Stimulated activated naive CD4-positive, alpha-beta T cell (primary cell): ENCODE measurements around the gene OLIG1.

Experiments
- DNase-seq, 6 experiments: peaks; one replicate each; lab custom pipeline; 2025; lab: John Stamatoyannopoulos, UW

Gene OLIG1

DNA sequence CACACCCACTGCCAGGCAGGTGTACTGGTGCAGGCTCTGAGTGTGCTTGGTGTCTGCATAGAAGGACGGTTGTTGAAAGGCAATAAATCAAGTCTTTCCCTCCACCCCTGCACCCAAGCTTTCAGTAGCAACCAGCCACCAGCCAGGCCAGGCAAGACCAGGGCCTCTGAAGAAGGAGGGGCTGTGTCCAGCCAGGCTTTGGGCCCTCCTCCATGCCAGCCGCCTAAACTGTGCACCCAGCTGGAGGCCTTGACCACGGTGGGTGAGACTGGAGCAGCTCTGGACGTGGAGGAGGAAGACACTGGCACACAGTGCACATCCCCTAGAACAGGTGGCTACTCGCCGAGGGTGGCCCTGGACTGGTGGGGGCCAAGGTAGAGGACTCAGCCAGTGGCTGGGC is 39.3 kb upstream of the OLIG1 start:
- no peak for DNase-seq

DNA sequence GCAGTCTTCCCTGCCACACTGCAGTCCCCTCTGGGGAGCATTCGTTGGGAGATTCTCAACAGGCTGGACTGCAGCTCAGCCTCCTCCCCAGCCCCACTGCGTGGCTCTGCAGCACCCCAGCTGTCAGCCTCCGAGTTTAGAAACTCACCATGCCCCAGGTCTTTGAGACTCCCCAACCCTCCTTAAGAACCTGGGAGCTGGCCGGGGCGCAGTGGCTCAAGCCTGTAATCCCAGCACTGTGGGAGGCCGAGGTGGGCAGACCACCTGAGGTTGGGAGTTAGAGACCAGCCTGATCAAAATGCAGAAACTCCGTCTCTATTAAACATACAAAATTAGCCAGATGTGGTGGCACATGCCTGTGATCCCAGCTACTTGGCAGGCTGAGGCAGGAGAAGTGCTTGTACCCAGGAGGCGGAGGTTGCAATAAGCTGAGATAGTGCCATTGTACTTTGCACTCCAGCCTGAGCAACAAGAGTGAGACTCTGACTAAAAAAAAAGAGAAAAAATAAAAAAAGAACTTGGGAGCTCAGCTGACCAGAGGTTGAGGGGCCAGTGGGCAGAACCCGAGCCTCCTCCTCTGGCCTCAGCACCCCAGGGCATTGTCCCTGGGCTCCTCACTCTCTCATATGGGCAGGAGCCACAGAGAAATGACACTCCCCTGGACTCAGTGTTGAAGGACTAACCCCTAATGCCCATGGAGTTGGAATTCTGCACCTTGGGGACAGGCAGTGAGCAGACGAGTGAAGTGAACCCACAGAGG is 38.6 kb upstream of the OLIG1 start:
- no peak for DNase-seq

DNA sequence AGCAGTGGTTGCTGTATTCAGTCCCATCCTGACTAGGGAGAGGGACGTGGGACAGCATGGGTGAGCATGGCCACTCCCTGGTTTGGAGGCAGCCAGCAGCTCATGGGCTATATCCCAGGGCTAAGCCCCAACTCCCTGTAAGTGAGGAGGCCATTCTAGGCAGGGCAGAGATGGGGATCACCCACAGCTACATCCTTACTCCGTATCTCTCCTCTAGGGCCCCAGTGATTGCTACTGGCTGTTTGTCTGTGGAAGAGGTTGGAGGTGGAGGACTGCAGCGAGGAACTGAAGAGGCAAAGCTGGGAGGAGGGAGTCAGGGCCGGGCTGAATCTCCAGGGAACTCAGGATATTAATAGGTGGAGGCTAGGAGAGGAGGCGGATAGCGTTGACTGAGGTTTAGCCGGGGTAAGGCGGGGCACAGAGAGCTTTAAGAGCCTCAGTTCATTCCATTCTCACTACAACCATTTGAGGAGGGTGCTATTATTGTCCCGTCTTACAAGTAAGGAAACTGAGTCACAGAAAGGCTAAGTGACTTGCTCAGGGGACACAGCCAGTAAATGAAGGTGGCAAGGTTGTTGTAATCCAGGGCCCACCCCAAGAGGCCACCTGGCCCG is 37.4 kb upstream of the OLIG1 start:
- no peak for DNase-seq

DNA sequence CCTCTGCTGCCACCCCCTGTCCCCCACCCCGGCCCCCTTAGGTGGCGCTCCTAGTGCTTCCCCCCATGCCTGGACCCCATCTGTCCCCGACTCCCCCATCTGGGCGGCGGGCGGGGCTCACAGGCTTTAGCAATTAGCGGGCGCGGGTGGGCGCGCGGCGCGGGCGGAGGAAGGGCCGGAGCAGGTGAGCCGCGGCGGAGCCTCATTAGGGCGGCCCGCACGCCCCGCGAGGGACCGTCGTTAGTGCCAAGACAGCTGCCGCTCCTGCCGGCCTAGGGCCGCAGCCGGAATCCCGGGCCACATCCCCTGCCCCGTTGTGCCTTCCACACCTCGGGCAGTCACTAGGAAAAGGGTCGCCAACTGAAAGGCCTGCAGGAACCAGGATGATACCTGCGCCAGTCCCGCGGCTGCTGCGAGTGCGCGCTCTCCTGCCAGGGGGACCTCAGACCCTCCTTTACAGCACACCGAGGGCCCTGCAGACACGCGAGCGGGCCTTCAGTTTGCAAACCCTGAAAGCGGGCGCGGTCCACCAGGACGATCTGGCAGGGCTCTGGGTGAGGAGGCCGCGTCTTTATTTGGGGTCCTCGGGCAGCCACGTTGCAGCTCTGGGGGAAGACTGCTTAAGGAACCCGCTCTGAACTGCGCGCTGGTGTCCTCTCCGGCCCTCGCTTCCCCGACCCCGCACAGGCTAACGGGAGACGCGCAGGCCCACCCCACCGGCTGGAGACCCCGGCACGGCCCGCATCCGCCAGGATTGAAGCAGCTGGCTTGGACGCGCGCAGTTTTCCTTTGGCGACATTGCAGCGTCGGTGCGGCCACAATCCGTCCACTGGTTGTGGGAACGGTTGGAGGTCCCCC is 36.6 kb upstream of the OLIG1 start:
- DNase-seq: no peak

DNA sequence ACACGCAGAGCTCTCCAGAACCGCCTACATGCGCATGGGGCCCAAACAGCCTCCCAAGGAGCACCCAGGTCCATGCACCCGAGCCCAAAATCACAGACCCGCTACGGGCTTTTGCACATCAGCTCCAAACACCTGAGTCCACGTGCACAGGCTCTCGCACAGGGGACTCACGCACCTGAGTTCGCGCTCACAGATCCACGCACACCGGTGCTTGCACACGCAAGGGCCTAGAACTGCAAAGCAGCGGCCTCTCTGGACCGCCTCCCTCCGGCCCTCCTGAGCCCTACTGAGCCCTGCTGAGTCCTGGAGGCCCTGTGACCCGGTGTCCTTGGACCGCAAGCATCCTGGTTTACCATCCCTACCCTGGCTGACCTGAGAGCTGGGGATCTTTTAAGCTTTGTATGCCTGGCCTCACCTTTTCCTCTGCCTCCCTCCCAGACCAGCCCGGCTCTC is 36.0 kb upstream of the OLIG1 start:
- no peak for DNase-seq

DNA sequence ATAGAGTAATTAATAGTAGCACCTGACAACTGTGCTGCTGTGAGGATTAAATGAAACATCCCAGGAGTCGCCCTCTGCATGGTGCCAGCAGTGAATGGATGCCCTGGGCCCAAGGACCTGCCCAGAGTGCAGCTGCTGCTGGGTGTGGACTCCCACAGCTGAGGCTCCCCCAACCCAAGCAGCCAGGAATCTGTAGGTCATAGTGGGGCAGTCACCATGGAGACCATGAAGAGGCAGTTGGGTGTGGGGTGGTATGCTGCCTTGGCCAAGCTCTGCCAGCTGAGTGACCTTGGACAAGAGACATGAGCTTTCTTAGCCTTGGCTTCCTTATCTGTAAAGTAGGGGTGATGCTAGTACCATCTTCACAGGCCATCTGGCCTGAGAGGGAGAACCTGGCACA is 34.8 kb upstream of the OLIG1 start:
- no peak for DNase-seq

DNA sequence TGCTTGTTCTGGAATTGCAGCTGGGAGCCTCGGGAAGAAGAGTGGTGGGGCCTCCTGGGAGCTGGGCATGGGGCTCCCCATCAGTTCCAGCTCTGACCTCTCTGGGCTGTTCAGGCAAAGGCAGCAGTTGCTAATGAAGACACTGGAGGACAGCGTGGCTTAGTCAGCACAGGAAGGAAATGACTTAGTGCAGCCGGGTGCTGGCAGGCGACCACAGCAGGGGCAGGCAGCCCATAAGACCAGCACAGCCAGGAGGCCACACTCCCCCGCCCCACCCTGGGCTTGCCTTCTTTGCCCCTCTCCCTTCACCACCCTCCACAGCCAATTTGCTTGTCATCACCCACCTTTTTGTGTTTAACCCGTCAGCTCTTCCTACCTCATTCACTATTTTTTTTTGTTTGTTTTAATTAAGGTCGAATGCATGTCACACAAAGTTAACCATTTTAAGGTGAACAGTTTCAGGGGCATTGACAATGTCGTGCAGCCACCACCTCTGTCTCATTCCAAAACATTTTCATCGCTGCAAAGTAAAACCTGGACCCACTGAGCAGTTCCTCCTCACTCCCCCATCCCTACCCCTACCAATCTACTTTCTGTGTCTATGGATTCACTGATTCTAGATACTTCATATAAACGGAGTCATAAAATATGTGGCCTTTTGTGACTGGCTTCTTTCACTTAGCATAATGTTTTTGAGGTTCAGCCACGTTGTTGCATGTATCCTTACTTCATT is 33.3 kb upstream of the OLIG1 start:
- no peak for DNase-seq

DNA sequence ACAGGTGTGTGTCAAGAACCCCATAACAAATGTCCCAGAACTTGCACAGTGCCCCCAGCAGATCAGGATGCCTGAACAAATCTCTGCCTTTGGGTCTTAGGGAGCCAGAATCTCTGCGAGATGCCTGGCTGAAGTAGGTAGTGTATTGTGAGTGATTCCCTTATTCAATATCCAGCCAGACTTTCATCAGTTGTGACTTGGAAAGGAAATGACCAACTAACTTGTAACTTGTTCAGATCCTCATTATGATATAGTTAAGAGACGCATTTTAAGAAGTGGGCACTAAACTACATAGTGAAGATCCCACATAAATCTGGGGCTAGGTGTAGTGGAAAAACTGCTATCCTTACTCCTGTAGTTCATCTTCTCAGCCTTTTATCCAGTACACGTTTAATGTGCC is 32.4 kb upstream of the OLIG1 start:
- no peak for DNase-seq

DNA sequence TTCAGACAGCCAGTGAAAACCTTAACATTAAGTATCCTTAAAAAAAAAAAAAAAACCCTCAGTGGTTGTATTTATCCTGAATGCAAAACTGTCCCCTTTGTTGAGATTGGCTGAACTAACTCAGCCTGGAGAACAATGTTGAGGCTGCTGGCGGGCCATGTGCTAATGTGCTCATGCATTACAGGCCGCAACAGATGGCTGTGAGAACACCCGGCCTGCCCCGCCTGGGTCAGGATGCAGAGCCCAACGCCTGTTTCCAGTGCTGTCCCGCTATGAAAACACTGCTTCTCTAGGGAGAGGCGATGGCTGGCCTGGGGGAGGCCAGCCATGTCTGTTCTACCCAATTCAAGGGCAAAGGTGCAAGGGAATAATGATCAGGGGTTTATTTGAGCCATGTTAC is 30.4 kb upstream of the OLIG1 start:
- no peak for DNase-seq

DNA sequence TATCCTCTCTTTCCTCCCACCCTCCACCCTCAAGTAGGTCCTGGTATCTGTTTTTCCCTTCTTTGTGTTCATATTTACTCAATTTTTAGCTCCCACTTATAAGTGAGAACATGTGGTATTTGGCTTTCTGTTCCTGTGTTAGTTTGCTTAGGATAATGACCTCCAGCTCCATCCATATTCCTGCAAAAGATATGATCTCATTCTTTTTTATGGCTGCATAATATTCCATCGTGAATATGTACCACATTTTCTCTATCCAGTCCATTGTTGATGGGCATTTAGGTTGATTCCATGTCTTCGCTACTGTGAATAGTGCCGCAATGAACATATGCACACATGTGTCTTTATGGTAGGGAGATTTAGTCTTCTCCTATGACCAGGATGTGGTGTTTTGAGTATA is 29.7 kb upstream of the OLIG1 start:
- no peak for DNase-seq

DNA sequence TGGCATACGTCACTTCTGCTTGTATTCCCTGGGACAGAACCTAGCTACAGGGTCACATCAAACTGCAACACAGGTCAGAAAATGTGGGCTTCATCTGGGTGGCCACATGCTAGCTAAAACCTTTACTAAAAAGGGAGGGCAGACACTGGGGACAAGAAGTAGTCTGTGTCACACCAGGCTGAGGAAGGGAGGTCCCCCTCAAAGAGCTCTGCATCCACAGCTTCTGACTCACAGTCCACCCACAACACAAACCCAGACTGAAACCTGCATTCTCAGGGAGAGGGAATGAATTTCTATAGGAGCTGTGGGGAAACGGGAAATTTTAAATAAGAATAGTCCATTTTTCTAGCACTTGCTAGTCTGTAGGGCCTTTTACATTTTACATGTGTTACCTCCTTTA is 28.0 kb upstream of the OLIG1 start:
- DNase-seq: no peak

DNA sequence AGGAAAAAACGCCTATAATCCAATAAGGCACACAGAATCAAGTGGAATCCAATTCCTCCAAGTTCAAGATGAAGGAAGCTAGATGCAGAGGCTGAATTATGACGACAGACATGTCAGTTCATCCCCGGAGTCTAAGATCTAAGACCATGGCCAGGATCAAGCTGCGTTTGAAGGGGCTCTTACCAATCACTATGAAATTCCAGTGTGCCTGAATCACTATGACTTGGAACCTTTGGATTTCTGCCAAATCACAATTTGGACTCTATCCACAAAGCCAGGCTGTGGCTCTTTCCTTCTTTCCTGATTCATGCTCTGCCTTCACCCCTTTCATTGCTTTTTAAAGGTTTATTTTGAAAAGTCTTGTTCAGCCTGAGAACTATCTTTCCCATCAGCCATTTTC is 27.1 kb upstream of the OLIG1 start:
- no peak for DNase-seq

DNA sequence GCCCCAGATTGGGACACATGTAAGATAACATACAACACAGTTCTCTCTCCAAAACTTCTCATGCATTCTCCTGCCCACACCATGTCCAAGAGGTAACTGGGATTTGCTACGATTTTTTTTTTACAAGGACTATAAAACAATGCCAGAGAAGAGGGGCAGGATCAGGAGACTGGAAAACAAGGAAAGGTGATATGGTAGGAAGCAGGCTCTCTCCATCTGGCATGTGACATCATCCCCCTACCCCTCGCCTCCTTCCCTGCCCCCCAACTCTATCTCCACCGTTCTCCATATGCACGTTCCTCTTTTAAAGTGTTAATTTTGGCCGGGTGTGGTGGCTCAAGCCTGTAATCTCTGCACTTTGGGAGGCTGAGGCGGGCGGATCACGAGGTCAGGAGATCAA is 23.5 kb upstream of the OLIG1 start:
- no peak for DNase-seq

DNA sequence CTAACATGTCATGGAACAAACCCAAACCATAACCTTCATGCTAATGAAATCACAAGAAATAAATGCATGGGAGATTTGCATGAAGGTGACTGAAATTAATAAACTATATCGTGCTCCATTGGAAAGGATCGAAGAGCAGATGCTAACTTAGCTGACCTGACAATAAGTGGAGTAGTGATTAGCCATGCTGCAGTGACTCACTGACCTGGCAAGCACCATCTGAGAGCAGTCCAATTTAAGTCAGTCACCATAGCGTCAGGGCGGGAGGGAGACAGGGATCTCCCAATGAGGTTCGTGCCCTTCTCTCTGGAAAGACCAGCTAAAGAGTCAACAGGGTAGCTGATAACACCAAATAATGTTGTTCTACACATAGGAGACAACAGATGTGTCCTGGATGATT is 22.7 kb upstream of the OLIG1 start:
- no peak for DNase-seq

DNA sequence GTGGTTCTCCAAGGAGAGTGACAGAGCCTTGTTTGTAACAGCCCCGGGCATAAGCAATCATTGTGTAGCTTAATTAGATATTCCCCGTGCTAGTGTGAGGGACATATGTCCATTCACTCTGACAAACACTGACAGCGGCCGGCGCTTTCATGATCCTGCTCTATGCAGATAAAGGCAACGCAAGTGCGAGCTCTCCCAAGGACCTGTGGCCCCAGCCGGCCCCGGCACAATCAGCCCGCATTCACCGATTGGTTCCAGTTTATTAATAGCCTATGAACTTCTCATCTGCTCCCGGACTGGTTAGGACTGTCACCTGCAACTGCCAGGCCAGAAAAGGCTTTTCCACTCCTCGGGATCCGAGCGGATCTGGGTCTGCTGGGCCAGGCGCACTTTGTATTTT is 18.0 kb upstream of the OLIG1 start:
- no peak for DNase-seq

DNA sequence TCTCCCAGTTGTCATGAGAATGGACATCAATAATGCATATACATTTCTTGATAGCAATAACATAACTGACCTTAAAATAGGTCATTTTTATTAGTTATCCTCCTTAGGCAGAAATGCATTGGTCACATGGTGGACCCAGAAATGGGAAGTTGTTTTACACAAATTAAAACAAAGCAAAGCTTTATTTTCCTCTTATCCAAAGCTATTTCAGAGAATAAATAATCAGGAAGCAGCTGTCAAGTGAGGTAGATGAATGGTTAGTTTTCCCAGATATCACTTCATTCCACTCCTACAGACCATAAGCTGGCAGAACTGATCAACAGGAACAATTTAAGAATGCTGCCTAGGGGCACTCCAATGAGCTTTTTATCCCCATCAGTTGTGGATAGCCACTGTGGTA is 16.0 kb upstream of the OLIG1 start:
- no peak for DNase-seq

DNA sequence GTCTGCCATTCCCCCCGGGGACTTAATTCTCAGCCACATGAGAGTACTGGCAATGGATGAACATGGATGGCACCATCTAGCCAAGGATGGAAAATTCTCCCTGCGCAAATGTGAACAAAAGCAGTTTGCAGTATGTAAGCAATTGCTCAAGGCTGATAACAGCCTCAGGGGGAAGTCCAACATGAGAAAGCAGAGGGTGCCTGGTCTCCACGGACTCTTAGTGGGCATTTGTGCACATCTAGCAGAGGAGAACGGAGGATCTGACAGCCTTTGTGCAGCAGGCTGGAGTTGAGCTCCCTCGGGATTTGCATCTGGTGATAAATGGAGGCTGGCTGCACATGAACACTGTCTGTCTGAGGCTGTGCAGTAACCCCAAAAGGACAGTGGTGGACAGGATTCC is 13.9 kb upstream of the OLIG1 start:
- DNase-seq: no peak

DNA sequence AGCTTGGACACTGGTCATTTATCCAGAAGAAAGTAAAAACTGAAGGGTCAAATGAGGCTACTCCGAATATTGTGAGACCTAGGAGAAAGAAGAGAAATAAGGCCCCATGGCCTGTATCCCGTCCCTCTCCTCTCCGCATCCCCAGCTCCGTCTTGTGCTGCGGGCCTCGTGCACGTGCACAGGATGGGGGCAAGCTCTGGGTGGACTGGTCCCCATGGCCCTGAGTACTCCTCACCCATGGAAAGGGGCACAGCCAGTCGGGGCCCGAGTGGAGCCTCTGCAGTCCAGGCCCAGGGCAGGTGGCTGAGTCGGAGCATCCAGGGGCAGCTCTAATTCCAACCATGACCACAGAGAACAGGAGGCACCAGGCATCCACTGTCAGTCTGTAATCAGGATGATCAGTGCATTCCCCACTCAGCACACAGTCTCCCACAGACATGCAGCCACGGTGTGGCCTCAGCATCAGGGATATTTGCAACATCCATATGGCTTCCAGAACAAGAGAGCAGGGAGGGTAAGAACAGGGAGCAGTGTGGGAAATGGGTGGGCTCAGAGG is 12.5 kb upstream of the OLIG1 start:
- no peak for DNase-seq

DNA sequence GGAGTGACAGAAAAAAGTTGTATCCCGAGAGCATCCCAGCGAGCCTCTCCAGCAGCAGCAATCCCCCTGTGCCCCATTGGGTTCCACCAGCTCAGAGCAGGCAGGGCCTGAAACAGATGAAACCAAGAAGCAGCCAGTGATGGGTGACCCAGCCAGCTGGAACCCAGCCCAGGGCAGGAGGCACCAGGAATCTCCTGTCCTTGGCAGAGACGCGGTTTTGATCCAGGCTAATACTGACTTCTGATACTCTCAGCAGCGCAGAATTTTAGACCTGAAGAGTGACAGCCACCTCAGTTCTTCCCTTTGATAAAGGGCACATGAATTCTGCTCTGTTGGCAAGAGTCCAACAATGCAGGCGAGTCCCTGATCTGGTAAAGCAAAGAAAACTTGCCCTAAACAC is 11.4 kb upstream of the OLIG1 start:
- DNase-seq: no peak

DNA sequence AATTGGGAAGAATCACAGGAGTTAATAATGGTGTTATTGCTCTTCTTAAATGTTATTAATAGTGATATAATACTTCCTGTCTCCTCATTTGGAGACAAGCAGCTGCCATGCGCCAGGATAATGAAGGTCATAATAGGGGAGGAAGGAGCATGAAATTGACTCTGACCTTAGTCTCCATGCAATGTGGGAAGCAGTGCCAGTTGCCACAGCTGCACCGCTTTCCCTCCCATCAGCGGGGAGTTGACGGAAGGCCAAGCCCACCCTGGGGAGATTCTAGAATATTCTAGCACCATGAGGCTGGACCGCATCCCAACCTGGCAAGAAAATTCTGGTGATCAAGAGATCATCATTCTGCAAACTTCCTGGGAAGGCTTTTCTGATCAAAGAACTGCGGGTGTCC is 11.0 kb upstream of the OLIG1 start:
- no peak for DNase-seq

DNA sequence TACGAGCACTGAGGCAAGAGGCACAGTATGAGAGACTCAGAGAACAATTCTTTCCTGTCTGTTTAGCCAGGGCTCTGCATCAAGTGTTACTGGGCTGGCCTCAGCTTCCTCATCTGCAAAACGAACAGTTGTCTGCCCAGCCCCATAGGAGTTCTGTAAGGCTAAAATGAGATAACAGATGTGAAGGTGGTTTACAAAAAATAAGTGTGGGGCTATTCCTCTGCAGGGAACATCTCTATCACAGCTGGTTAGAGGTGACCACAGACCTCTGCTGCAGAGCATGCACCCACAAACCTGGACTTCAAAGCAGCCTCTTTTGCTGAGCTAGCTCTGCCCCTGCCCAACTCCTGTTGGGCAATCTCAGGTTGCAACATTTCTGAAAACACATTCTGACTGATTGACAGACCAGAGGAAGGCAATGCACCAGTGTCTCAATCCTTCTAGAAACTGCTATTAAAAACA is 10.5 kb upstream of the OLIG1 start:
- DNase-seq: no peak

DNA sequence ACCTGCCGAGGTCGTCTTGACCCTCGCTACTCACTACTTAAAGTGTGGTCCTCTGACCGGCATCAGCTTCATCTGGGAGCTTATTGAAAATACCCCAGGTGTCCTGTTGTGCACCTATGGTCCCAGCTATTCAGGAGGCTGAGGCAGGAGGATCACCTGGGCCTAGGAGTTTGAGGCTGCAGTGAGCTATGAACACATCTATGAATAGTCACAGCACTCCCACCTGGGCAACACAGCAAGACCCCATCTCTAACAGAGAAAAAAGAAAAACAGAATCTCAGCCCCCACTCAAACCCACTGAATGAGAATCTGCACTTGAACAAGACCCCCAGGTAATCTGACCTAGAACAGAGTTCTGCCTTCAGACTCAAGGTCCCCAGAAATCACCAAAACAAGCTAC is 8.7 kb upstream of the OLIG1 start:
- DNase-seq: no peak
